Coronary artery (tissue), 2 donors: ENCODE measurements around the gene BEST1.
A peak's percentile ranks its signal among the peaks of the same experiment; 100 is the strongest.

Experiments
- DNase-seq: peaks from one replicate; pipeline ENCODE4 v3.0.0-alpha.2; 2017; ENCODE audit warnings: low spot score
- H3K27ac ChIP-seq, 2 donors: fragments of 200-600 bp; sonication (generic); one replicate each; pipeline ENCODE4 v1.5.1; 2016 to 2019
- H3K4me3 ChIP-seq: fragments of 200-600 bp; sonication (generic); 2 replicates; pipeline ENCODE4 v1.5.1; 2016; ENCODE audit warnings: mild to moderate bottlenecking, moderate library complexity
- TF ChIP-seq, protein P1 (sequence below): fragments of 200-600 bp; sonication (generic); IDR thresholded peaks from one replicate; pipeline ENCODE4 v1.5.1; 2019; ENCODE audit warnings: antibody characterized with exemption

The BEST1 gene

DNA sequence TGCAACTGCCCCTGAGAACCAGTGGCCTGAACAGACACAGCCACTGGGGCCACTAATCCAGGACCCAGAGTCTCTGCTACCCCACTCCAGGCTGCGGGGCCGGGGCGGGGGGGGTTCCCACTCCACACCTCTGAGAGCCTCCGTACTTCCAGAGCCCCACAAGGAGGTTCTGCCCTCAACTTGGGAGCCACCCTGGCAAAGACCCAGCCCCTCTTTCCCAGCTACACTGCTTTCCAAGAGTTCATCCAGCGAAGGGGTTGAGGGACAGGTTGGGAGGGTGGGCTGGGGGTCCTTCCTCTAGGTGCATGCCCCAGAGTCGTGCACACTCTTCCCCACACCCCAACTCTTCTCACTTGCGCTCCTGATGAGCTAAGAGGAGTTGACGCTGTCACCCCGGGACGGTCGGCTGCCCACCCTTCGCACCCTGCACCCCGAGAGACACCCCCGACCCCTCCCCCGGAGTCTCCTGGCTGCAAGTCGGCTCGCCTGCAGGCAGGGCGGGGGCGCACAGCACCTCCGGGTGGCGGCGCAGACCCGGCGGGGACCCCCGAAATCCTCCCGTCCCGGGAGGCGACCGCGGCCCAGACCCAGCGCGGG, 33.3 kb upstream of the BEST1 start:
- peak; percentile 76 for DNase-seq
- TF ChIP-seq, protein P1, sequence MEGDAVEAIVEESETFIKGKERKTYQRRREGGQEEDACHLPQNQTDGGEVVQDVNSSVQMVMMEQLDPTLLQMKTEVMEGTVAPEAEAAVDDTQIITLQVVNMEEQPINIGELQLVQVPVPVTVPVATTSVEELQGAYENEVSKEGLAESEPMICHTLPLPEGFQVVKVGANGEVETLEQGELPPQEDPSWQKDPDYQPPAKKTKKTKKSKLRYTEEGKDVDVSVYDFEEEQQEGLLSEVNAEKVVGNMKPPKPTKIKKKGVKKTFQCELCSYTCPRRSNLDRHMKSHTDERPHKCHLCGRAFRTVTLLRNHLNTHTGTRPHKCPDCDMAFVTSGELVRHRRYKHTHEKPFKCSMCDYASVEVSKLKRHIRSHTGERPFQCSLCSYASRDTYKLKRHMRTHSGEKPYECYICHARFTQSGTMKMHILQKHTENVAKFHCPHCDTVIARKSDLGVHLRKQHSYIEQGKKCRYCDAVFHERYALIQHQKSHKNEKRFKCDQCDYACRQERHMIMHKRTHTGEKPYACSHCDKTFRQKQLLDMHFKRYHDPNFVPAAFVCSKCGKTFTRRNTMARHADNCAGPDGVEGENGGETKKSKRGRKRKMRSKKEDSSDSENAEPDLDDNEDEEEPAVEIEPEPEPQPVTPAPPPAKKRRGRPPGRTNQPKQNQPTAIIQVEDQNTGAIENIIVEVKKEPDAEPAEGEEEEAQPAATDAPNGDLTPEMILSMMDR, result no peak
- Histone ChIP-seq H3K4me3 (peak overlapping the region; percentile 90), H3K27ac (peak overlapping the region; percentile 58 to 91)

DNA sequence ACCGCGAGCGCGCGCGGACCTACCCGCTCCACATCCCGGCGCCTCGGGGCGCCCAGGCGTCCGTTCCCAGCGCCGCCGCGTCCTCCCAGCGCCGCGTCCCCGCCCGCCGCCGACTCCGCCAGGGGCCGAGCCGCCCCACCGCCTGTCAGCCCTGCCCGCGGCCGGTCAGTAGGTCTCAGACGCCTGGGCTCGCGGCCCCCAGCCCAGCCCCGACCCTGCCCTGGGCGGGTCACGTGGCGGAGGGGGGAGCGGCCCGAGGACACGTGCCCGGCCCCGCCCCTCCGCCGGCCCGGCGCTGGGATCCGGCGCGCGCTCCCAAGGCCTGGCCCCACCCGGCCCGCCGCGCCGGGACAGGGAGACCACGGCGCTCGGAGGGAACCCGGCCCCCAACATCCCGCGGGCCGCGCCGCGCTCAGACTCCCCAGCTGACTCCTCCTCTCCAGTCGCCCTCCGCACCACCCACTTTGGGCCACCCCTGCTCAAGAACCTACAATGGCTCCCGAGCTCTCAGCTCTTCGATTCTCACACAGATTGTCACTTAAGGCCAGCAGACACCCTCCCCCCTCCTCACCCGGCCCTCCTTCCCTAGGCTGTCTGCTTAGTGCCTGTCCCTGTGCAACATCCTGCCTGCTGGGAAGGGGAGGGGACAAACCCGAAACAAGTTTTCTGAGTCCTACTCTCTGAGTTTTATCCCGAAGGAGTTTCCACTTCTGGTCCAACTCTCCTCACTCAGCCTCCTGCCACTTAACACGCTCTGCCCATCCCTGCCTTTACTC, 32.6 kb upstream of the BEST1 start, which contains the start of gene RAB3IL1:
Gene RAB3IL1, minus strand, starts transcription at position 233 of the 776 bp plus-strand sequence. Its CDS starts 199 bp downstream, at position 34.
- TF ChIP-seq, protein P1, result no peak
- peak; percentile 77 for DNase-seq
- H3K4me3 ChIP-seq, result peak within 1 kb of the TSS; percentile 90
- peak within 1 kb of the TSS; percentile 58 to 91 for H3K27ac ChIP-seq

DNA sequence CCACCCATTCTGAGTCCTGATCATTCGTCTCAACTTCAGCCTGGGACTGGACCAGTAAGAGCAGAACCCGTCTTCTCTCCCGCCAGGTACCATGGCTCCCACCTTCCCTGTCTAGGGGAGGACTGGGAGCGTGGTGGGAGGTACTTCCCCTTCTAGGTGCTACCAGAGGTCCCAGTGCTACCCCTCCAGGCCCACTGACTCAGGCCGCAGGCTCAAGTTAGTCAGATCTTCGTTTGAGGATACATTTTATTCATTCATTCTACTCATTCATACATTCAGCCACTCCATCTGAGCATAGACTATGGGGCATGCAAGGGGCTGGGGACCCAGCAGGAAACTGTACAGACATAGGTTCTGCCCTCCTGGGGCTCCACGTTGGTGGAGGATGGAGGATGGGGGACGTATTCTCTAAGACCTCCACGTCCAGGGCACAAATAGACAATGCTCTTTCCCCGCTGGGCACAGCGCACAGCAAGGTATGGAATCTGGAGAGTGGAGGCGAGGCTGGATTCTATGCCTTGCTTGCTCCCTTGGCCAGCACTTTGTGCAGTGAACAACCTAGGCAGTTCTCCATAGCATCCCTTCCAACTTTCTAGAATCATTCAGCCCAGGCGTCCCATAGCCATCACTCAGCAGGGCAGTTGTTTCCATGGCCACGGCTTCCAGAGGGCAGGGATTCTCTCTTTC, 31.8 kb upstream of the BEST1 start:
- TF ChIP-seq, protein P1, result no peak
- peak; percentile 74 for DNase-seq
- peak overlapping the region; percentile 90 for H3K4me3 ChIP-seq
- H3K27ac ChIP-seq, result peak overlapping the region in 1 of 2 donors; percentile 91

DNA sequence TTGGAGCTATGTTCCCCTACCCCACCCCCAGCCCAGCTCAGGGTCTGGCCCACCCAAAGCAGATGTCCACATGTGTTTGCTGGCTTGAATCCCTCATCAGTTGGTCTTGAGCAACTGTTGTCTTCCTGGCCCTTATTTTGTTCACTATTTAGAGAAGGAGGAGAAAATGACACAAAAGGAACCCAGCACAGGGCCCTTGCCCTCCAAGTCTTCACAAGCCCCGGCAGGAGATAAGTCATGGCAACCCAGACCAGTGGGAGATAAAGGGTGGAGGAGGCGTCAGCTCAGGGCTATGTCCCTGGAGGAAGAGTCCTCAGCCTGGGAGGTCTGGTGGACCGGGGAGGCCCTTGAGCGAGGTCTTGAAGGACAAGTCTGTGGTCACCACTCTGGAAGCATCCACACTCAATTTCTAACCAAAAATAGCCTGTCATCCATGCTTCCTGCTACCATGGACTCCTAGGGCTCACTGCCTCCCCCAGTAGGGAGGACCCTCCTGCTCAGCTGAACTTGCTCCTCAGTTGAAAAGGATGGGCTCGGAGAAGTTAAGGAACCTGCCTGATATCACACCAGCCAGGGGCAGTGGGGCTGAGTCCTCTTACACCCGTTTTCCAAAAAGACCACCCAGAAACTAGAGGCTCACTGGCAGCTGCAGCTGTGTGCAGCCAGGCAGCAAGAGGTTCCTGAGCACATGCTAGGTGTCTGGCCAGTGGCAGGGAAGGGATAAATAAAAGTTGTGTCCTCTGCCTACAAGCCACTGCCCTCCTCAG, 31.0 kb upstream of the BEST1 start:
- DNase-seq, result peak; percentile 75
- TF ChIP-seq, protein P1, result no peak
- Histone ChIP-seq H3K27ac (peak overlapping the region in 1 of 2 donors; percentile 91), H3K4me3 (no peak overlapping the region)

DNA sequence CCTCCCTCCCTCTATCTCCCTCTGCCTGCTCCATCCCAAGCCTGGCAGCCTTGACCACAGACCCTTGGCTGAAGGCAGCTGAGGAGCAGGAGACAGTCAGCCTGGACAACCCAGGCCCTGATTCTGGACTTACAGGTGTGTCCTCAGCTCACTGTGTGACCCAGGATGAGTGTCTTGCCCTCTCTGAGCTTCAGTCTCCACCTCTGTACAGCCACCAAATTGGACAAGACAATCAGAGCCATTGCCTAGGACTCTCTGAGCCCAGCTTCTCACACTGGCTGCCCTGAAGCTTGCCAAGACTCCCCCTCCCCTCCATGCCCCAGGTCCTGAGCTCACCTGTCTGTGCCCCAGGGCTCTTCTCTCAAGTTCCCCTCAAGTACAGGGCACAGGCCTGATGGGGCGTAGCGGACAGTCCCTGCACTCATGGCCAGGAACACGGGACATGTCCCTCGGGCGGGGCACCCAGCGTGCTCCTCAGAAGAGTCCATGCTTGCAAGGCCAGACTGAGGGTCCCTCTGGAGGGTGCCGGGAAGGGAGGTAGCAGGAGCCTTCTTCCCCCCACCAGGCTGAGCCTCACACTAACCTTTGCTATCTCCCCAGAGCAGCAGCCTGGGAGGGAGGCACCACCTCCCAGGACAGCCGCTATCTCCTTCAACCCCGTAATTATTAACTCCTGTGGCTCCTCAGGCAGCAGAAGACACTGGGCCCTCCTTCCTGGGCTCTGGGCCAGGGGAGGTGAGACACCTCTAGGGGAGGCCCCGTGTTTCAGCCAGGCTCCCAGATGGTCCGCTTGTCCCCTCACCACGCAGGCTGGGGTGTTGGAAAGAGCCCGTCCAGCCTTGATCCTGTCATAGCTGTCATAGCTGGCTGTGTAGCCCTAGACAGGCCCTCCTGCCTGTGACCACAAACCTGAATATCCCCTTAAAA, 30.2 kb upstream of the BEST1 start:
- TF ChIP-seq, protein P1, result no peak
- DNase-seq, result peak; percentile 71
- Histone ChIP-seq H3K4me3 (no peak overlapping the region), H3K27ac (peak overlapping the region in 1 of 2 donors; percentile 91)

DNA sequence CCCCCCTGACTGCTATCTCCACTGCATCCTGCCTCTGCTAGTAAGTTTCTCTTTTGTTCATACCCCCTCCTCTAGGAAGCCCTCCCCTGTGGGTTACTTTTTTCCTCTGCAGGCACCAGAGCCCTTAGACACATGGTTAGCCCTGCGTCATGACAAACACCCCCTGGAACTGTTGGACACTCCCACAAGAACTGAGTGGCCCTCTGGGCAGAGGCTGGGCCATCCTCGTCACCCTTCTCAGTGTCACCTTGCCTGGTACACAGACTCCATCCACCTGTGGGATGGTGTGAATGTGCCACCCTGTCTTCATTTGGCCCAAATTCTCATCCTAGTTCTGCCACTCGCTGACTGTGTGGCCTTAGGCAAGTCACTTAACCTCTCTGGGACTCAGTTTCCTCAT, 28.7 kb upstream of the BEST1 start:
- DNase-seq, result no peak
- peak overlapping the region in 1 of 2 donors; percentile 29 for H3K27ac ChIP-seq
- TF ChIP-seq, protein P1, result no peak

More for the DNA sequence above, 28.7 kb upstream of the BEST1 start:
- H3K4me3 ChIP-seq, result no peak overlapping the region
